ENCODE data around the gene TIGD3. TPM values are rescaled to one million over a fixed set of nuclear protein-coding genes. Genes with fewer than 3 reads are reported as not detected.

The TIGD3 gene
- total and polyA plus RNA-seq, 2 of the 13 experiments (the other 11 are each of a cell fraction or from before 2014, with no cell fraction given), result 0.49 to 4.9 TPM

GRCh38 chr11:65317025-65317786 lies 37.3 kb upstream of the TIGD3 start (continued):
- TF ChIP-seq, protein P1, sequence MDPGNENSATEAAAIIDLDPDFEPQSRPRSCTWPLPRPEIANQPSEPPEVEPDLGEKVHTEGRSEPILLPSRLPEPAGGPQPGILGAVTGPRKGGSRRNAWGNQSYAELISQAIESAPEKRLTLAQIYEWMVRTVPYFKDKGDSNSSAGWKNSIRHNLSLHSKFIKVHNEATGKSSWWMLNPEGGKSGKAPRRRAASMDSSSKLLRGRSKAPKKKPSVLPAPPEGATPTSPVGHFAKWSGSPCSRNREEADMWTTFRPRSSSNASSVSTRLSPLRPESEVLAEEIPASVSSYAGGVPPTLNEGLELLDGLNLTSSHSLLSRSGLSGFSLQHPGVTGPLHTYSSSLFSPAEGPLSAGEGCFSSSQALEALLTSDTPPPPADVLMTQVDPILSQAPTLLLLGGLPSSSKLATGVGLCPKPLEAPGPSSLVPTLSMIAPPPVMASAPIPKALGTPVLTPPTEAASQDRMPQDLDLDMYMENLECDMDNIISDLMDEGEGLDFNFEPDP (CRISPR knock-in tag; conservative IDR thresholded peaks at IDR 0.05), result 0 out of 2 replicates have a peak, but pooled peaks have one; percentile 42
- TF ChIP-seq TFE3 (CRISPR knock-in tag; IDR thresholded peaks at IDR 0.05) (no peak), ZHX2 (IDR thresholded peaks at IDR 0.05; ENCODE audit: low read depth) (no peak), ZHX2 (CRISPR knock-in tag; IDR thresholded peaks at IDR 0.05; ENCODE audit: borderline replicate concordance) (no peak), ZNF282 (IDR thresholded peaks at IDR 0.05; ENCODE audit: partially characterized antibody) (no peak), PHF21A (CRISPR knock-in tag; IDR thresholded peaks at IDR 0.05) (no peak), ZSCAN12 (CRISPR knock-in tag; IDR thresholded peaks at IDR 0.05) (no peak), SALL2 (CRISPR knock-in tag; IDR thresholded peaks at IDR 0.05) (no peak), ZNF605 (CRISPR knock-in tag; IDR thresholded peaks at IDR 0.05) (no peak), CEBPG (CRISPR knock-in tag; IDR thresholded peaks at IDR 0.05) (0 out of 2 replicates have a peak, but pooled peaks have one; percentile 7), SP4 (CRISPR knock-in tag; IDR thresholded peaks at IDR 0.05) (no peak), TFAP4 (IDR thresholded peaks at IDR 0.05; ENCODE audit: borderline replicate concordance, low read depth) (peak; percentile 70; the same call in 1 of the 2 replicates), SRF (IDR thresholded peaks at IDR 0.05; ENCODE audit: low read depth, low read length) (peak; percentile 75), SETDB1 (CRISPR knock-in tag; IDR thresholded peaks at IDR 0.05; ENCODE audit: borderline replicate concordance) (no peak), ZKSCAN8 (CRISPR knock-in tag; IDR thresholded peaks at IDR 0.05; ENCODE audit: borderline replicate concordance) (no peak), PITX1 (CRISPR knock-in tag; IDR thresholded peaks at IDR 0.05) (no peak), BCL3 (CRISPR knock-in tag; IDR thresholded peaks at IDR 0.05) (no peak), ZFP36L2 (CRISPR knock-in tag; IDR thresholded peaks at IDR 0.05) (no peak)
- TF ChIP-seq, protein P2, sequence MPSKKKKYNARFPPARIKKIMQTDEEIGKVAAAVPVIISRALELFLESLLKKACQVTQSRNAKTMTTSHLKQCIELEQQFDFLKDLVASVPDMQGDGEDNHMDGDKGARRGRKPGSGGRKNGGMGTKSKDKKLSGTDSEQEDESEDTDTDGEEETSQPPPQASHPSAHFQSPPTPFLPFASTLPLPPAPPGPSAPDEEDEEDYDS (CRISPR knock-in tag; IDR thresholded peaks at IDR 0.05), result peak; percentile 53; the same call in 1 of the 2 replicates
